ENCODE measurements around the gene ATP8A2. TPM values are rescaled to one million over a fixed set of nuclear protein-coding genes. Genes with fewer than 3 reads are reported as not detected.

ATP8A2 gene
- total and polyA plus RNA-seq, 4 donors: 0.01 to 0.08 (median 0.05) TPM; not detected in 1

GRCh38 chr13:25722893-25723292 lies 351.1 kb downstream of the ATP8A2 start:
- Histone ChIP-seq H3K36me3 (ENCODE audit: control insufficient read depth in 4 of 4, insufficient read depth in 3 of 4, low read depth in 1 of 4, low read length in 3 of 4) (no peaks in the 10 kb centered on the region), H3K9me3 (ENCODE audit: control insufficient read depth in 4 of 4, low read length in 3 of 4) (no peaks in the 10 kb centered on the region), H3K27ac (ENCODE audit: low read depth in 1 of 2, low read length in 2 of 2) (no peak overlapping the region), H3K27me3 (ENCODE audit: control insufficient read depth in 4 of 4, insufficient read depth in 4 of 4, low read length in 3 of 4) (peaks cover 0 to 3% (median 0%) of the 10 kb centered on the region in 4 donors), H3K9ac (ENCODE audit: low read depth in 1 of 2, low read length in 2 of 2) (no peak overlapping the region), H3K4me3 (ENCODE audit: low read depth in 1 of 3, low read length in 3 of 3) (no peak overlapping the region), H3K4me1 (ENCODE audit: control insufficient read depth in 4 of 4, insufficient read depth in 4 of 4, low read length in 3 of 4) (peaks cover 0 to 2% (median 0%) of the 10 kb centered on the region in 4 donors)
- TF ChIP-seq YY1 (IDR thresholded peaks at IDR 0.05): no peak
- TF ChIP-seq HNF4A (conservative IDR thresholded peaks at IDR 0.05): no peak
- no peak for TF ChIP-seq ZBTB33 (IDR thresholded peaks at IDR 0.05)
- no peak for TF ChIP-seq FOXA2 (IDR thresholded peaks at IDR 0.05)
- TF ChIP-seq SP1 (IDR thresholded peaks at IDR 0.05): no peak
- TF ChIP-seq CTCF (IDR thresholded peaks at IDR 0.05; ENCODE audit: low read depth, low read length, missing input control): no peak
- TF ChIP-seq REST (IDR thresholded peaks at IDR 0.05): no peak
- TF ChIP-seq HNF4G (IDR thresholded peaks at IDR 0.05): no peak
- DNase-seq (ENCODE audit: low spot score): no peak
- 90% methylated on average over 1 of the region's 1 CpG for WGBS

- H3K27me3 ChIP-seq (ENCODE audit: control insufficient read depth in 4 of 4, insufficient read depth in 4 of 4, low read length in 3 of 4): peaks cover 0 to 3% (median 0%) of the 10 kb centered on the region in 4 donors
- no peak for TF ChIP-seq EGR1 (IDR thresholded peaks at IDR 0.05; ENCODE audit: low read depth in 2 of 2)
- TF ChIP-seq HNF4G (IDR thresholded peaks at IDR 0.05): no peak
- TF ChIP-seq JUND (IDR thresholded peaks at IDR 0.05): no peak
- TF ChIP-seq RAD21 (IDR thresholded peaks at IDR 0.05): no peak
- no peak for TF ChIP-seq CTCF (IDR thresholded peaks at IDR 0.05; ENCODE audit: low read depth, low read length, missing input control)
- TF ChIP-seq TAF1 (conservative IDR thresholded peaks at IDR 0.05): no peak
- no peak for TF ChIP-seq REST (IDR thresholded peaks at IDR 0.05)
- TF ChIP-seq YY1 (IDR thresholded peaks at IDR 0.05): no peak
- no peak for TF ChIP-seq NR2F2 (IDR thresholded peaks at IDR 0.05)
- no peak overlapping the region for H3K4me3 ChIP-seq (ENCODE audit: low read depth in 1 of 3, low read length in 3 of 3)
- H3K9me3 ChIP-seq (ENCODE audit: control insufficient read depth in 4 of 4, low read length in 3 of 4): no peaks in the 10 kb centered on the region
- 88% methylated on average over 3 of the region's 3 CpGs for WGBS
- no peak overlapping the region for H3K27ac ChIP-seq (ENCODE audit: low read depth in 1 of 2, low read length in 2 of 2)
- H3K36me3 ChIP-seq (ENCODE audit: control insufficient read depth in 4 of 4, insufficient read depth in 3 of 4, low read depth in 1 of 4, low read length in 3 of 4): no peaks in the 10 kb centered on the region
- no peak overlapping the region for H3K9ac ChIP-seq (ENCODE audit: low read depth in 1 of 2, low read length in 2 of 2)
- DNase-seq (ENCODE audit: low spot score): no peak
- H3K4me1 ChIP-seq (ENCODE audit: control insufficient read depth in 4 of 4, insufficient read depth in 4 of 4, low read length in 3 of 4): peaks cover 0 to 2% (median 0%) of the 10 kb centered on the region in 4 donors
These were observed 353.3 kb downstream of the ATP8A2 start for GRCh38 chr13:25725104-25725503.

All from liver (tissue), 9 donors.